HepG2 (cell line): Measurements from ENCODE around the gene KIF5B. TPM values are rescaled to one million over a fixed set of nuclear protein-coding genes. Genes with fewer than 3 reads are reported as not detected.

Source experiments
- GZF1 ChIP-seq: sonication (generic); formaldehyde crosslinking; IDR thresholded peaks from 2 replicates; pipeline ENCODE4 v1.5.1; 2020; ENCODE audit warnings: mild to moderate bottlenecking, missing genetic modification reagents
- KAT8 ChIP-seq: IDR thresholded peaks from 2 replicates; pipeline ENCODE4 v1.6.1; 2016; ENCODE audit warnings: missing genetic modification reagents, missing compliant biosample characterization
- MLLT10 ChIP-seq: sonication (generic); formaldehyde crosslinking; IDR thresholded peaks from 2 replicates; pipeline ENCODE4 v1.4.0; 2020; ENCODE audit warnings: missing genetic modification reagents
- MLX ChIP-seq: IDR thresholded peaks from 2 replicates; pipeline ENCODE4 v1.6.1; 2016
- U2AF2 ChIP-seq: fragments of 200-400 bp; formaldehyde crosslinking; IDR thresholded peaks from 2 replicates; pipeline ENCODE4 v1.6.1; 2017; ENCODE audit warnings: low read depth, mild to moderate bottlenecking, low read length
- ZFP41 ChIP-seq: sonication (generic); formaldehyde crosslinking; IDR thresholded peaks from 2 replicates; pipeline ENCODE4 v1.4.0; 2020; ENCODE audit warnings: mild to moderate bottlenecking, missing genetic modification reagents, borderline replicate concordance
- ZKSCAN1 ChIP-seq: fragments of 150-350 bp; IDR thresholded peaks from 2 replicates; pipeline ENCODE4 v1.6.1; 2014; ENCODE audit warnings: low read length
- ZNF564 ChIP-seq: sonication (generic); formaldehyde crosslinking; IDR thresholded peaks from 2 replicates; pipeline ENCODE4 v1.8.1; 2023; ENCODE audit warnings: mild to moderate bottlenecking, missing genetic modification reagents
- polyA plus RNA-seq, 8 experiments: library from polyadenylated mRNA; depleted of rRNA in 3 of 8; stranded (reverse) in 7 of 8; unstranded in 1 of 8; fragments of >200 nt; fragmentation: Illumina TruSeq in 4 of 8; extraction: Trizol in 4 of 8; gene quantifications; 2 replicates each; pipeline versions ENCODE4 v1.2.1 to v1.2.3, GENCODE V29; 2011 to 2016; ENCODE audit warnings: low read depth in 4 of 8, missing spikeins in 1 of 8, mixed read lengths in 1 of 8; ENCODE audit not compliant: insufficient read depth in 1 of 8
- total RNA-seq, 5 experiments: library from RNA; depleted of rRNA; stranded (reverse); fragments of >200 nt; fragmentation: Illumina TruSeq; extraction: Trizol; gene quantifications; 2 replicates each; pipeline ENCODE4 v1.2.3, GENCODE V29; 2016; ENCODE audit warnings: low read depth in 1 of 5
- TF ChIP-seq, protein P1 (sequence below): conservative IDR thresholded peaks from 2 replicates; pipeline ENCODE4 v1.6.1; 2018; ENCODE audit warnings: missing genetic modification reagents
- TF ChIP-seq, protein P2 (sequence below): sonication (generic); formaldehyde crosslinking; IDR thresholded peaks from 2 replicates; pipeline ENCODE4 v1.8.0; 2022; ENCODE audit warnings: mild to moderate bottlenecking, missing genetic modification reagents
- TF ChIP-seq, protein P3 (sequence below): sonication (generic); formaldehyde crosslinking; IDR thresholded peaks from 2 replicates; pipeline ENCODE4 v1.4.0; 2020; ENCODE audit warnings: mild to moderate bottlenecking, missing genetic modification reagents, borderline replicate concordance
- TF ChIP-seq, protein P4 (sequence below): sonication (generic); formaldehyde crosslinking; IDR thresholded peaks from 2 replicates; pipeline ENCODE4 v1.4.0; 2020; ENCODE audit warnings: missing genetic modification reagents, borderline replicate concordance
- TF ChIP-seq, protein P5 (sequence below): sonication (generic); formaldehyde crosslinking; IDR thresholded peaks from 2 replicates; pipeline ENCODE4 v1.4.0; 2020; ENCODE audit warnings: missing genetic modification reagents, mild to moderate bottlenecking, borderline replicate concordance

KIF5B gene
- total and polyA plus RNA-seq, 2 of the 13 experiments (the other 11 are each of a cell fraction or from before 2014, with no cell fraction given): 34.3 to 133 TPM

DNA sequence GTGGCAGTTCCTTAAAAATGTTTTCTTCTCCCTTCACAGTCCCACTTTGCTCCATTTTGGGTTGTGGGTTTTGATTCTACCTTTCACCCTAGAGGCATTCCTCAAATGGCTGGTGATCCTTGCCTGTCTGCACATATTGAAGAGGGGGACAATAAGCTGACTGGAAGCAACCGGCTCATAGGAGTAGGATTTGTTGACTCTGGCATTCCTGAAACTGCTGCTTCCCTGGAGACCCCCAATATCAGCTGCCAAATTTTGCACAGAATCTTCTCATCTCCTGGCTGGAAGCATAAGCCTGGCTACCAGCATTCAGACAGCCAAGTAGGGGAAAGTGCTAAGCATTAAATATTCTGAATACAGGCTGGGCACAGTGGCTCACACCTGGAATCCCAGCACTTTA is 53.7 kb downstream of the KIF5B start (continued):
- TF ChIP-seq ZNF564 (no peak), ZFP41 (CRISPR knock-in tag) (no peak), MLLT10 (CRISPR knock-in tag) (no peak), KAT8 (no peak), MLX (CRISPR knock-in tag) (no peak), ZKSCAN1 (no peak), U2AF2 (no peak), GZF1 (no peak)
- TF ChIP-seq, protein P1, sequence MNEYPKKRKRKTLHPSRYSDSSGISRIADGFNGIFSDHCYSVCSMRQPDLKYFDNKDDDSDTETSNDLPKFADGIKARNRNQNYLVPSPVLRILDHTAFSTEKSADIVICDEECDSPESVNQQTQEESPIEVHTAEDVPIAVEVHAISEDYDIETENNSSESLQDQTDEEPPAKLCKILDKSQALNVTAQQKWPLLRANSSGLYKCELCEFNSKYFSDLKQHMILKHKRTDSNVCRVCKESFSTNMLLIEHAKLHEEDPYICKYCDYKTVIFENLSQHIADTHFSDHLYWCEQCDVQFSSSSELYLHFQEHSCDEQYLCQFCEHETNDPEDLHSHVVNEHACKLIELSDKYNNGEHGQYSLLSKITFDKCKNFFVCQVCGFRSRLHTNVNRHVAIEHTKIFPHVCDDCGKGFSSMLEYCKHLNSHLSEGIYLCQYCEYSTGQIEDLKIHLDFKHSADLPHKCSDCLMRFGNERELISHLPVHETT (CRISPR knock-in tag): no peak
- TF ChIP-seq, protein P2, sequence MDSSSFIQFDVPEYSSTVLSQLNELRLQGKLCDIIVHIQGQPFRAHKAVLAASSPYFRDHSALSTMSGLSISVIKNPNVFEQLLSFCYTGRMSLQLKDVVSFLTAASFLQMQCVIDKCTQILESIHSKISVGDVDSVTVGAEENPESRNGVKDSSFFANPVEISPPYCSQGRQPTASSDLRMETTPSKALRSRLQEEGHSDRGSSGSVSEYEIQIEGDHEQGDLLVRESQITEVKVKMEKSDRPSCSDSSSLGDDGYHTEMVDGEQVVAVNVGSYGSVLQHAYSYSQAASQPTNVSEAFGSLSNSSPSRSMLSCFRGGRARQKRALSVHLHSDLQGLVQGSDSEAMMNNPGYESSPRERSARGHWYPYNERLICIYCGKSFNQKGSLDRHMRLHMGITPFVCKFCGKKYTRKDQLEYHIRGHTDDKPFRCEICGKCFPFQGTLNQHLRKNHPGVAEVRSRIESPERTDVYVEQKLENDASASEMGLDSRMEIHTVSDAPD: no peak
- TF ChIP-seq, protein P3, sequence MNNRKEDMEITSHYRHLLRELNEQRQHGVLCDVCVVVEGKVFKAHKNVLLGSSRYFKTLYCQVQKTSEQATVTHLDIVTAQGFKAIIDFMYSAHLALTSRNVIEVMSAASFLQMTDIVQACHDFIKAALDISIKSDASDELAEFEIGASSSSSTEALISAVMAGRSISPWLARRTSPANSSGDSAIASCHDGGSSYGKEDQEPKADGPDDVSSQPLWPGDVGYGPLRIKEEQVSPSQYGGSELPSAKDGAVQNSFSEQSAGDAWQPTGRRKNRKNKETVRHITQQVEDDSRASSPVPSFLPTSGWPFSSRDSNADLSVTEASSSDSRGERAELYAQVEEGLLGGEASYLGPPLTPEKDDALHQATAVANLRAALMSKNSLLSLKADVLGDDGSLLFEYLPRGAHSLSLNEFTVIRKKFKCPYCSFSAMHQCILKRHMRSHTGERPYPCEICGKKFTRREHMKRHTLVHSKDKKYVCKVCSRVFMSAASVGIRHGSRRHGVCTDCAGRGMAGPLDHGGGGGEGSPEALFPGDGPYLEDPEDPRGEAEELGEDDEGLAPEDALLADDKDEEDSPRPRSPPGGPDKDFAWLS (CRISPR knock-in tag): no peak
- TF ChIP-seq, protein P4, sequence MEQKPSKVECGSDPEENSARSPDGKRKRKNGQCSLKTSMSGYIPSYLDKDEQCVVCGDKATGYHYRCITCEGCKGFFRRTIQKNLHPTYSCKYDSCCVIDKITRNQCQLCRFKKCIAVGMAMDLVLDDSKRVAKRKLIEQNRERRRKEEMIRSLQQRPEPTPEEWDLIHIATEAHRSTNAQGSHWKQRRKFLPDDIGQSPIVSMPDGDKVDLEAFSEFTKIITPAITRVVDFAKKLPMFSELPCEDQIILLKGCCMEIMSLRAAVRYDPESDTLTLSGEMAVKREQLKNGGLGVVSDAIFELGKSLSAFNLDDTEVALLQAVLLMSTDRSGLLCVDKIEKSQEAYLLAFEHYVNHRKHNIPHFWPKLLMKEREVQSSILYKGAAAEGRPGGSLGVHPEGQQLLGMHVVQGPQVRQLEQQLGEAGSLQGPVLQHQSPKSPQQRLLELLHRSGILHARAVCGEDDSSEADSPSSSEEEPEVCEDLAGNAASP (CRISPR knock-in tag): no peak
- TF ChIP-seq, protein P5, sequence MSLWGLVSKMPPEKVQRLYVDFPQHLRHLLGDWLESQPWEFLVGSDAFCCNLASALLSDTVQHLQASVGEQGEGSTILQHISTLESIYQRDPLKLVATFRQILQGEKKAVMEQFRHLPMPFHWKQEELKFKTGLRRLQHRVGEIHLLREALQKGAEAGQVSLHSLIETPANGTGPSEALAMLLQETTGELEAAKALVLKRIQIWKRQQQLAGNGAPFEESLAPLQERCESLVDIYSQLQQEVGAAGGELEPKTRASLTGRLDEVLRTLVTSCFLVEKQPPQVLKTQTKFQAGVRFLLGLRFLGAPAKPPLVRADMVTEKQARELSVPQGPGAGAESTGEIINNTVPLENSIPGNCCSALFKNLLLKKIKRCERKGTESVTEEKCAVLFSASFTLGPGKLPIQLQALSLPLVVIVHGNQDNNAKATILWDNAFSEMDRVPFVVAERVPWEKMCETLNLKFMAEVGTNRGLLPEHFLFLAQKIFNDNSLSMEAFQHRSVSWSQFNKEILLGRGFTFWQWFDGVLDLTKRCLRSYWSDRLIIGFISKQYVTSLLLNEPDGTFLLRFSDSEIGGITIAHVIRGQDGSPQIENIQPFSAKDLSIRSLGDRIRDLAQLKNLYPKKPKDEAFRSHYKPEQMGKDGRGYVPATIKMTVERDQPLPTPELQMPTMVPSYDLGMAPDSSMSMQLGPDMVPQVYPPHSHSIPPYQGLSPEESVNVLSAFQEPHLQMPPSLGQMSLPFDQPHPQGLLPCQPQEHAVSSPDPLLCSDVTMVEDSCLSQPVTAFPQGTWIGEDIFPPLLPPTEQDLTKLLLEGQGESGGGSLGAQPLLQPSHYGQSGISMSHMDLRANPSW (CRISPR knock-in tag): no peak
